Fibroblast of pulmonary artery (primary cell): ENCODE data around the gene MYOC.

Source experiments
- DNase-seq: peaks from one replicate; pipeline ENCODE4 v3.0.0-alpha.2; 2010; ENCODE audit warnings: low read depth
- H3K4me3 ChIP-seq: replicated peaks from 2 replicates; pipeline ENCODE4 v1.5.1; 2011; ENCODE audit warnings: low read depth, mild to moderate bottlenecking, control low read depth, low read length, moderate library complexity
- TF ChIP-seq, protein P1 (sequence below): IDR thresholded peaks from 2 replicates; pipeline ENCODE4 v1.5.1; 2011; ENCODE audit warnings: mild to moderate bottlenecking, control low read depth, low read length, inconsistent platforms; ENCODE audit errors: missing control alignments

The MYOC gene

DNA sequence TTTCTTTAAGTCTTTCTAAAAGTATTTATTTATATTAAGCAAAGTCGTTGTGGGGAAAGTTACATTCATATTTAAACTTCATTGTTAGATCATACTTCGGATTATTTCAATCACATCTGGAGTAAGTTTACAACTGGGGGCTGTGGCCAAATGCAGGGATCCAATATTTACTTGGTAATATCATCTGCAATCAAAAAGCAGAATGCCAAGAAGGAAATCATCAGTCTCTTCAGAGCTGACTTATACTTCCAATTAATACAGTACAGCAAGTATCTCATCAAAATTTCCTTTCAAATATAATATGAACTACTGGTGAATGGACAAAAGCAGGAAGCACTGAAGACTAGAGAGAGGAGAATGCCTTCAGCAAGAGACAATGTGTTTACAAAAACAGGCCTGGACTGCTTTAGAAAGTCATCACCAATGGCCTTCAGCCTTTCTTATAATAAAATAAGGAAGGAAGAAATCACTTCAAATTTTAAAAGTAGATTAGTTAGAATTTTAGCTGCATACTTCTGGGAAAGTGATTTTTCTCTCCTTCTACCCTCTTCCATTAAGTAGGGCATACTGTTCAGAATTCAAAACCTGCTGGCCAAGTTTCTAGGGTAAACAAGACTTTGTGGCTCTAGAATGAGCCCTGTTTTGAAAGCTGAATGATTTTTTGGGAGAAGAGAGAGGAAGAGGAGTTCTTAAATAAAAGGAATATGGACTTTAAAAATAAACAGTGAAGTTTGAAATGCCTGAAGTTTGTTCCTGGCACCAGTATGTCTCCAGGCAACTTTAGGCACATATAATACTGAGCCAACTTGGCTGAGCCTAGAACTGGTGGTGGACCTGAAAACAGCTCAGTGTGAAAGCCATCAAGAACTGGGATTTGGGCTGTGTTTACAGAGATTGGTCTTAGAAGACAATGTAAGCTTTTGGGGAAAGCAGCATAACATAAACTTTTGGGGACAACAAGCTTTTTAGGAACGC is 22.2 kb upstream of the MYOC start:
- TF ChIP-seq, protein P1, sequence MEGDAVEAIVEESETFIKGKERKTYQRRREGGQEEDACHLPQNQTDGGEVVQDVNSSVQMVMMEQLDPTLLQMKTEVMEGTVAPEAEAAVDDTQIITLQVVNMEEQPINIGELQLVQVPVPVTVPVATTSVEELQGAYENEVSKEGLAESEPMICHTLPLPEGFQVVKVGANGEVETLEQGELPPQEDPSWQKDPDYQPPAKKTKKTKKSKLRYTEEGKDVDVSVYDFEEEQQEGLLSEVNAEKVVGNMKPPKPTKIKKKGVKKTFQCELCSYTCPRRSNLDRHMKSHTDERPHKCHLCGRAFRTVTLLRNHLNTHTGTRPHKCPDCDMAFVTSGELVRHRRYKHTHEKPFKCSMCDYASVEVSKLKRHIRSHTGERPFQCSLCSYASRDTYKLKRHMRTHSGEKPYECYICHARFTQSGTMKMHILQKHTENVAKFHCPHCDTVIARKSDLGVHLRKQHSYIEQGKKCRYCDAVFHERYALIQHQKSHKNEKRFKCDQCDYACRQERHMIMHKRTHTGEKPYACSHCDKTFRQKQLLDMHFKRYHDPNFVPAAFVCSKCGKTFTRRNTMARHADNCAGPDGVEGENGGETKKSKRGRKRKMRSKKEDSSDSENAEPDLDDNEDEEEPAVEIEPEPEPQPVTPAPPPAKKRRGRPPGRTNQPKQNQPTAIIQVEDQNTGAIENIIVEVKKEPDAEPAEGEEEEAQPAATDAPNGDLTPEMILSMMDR, result no peak

GRCh38 chr1:171670739-171671138 is 18.3 kb upstream of the MYOC start:
- TF ChIP-seq, protein P1, result no peak
- no peak overlapping the region for H3K4me3 ChIP-seq
- no peak for DNase-seq

More for the DNA sequence above, 22.2 kb upstream of the MYOC start:
- no peak for DNase-seq
- no peak overlapping the region for H3K4me3 ChIP-seq

DNA sequence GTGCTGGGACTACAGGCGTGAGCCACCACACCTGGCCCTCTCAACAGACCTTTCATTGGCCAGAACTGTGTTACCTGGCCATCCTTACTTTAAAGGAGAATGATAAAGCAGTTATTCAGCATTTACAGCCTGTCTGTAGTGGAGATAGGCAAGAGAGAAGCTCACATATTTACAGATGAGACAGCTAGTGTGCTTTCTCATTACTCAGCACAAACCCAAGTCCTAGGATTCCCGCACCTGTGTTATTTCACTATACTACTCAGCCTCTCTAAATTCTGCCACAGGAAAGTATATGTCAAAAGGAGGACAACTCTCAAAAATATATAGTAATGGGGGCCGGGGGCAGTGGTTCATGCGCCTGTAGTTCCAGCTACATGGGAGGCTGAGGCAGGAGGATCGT is 15.9 kb upstream of the MYOC start:
- no peak for DNase-seq
- no peak overlapping the region for H3K4me3 ChIP-seq
- TF ChIP-seq, protein P1, result no peak

GRCh38 chr1:171666114-171666769 is 13.8 kb upstream of the MYOC start:
- TF ChIP-seq, protein P1, result no peak
- H3K4me3 ChIP-seq, result no peak overlapping the region
- DNase-seq, result no peak

DNA sequence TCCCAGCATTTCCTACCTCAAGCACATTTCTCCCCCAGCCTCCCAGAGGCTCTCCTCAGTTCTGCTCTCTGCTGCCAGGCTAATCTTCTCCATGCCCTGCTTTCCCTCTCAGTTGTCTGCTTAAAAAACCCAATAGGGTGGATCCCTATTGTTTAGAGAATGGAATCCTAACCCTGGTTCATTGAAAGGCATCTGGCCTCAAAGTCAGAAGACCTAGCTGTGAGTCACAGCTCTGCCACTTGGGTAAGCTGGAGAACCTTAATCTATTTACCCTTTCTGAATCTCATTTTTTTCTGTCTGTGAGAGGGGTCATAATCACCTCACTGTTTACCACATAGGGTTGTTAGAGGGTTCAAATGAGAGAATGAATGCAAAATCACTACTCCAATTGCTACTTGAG is 12.5 kb upstream of the MYOC start:
- TF ChIP-seq, protein P1, result no peak
- peak; percentile 3 for DNase-seq
- no peak overlapping the region for H3K4me3 ChIP-seq

DNA sequence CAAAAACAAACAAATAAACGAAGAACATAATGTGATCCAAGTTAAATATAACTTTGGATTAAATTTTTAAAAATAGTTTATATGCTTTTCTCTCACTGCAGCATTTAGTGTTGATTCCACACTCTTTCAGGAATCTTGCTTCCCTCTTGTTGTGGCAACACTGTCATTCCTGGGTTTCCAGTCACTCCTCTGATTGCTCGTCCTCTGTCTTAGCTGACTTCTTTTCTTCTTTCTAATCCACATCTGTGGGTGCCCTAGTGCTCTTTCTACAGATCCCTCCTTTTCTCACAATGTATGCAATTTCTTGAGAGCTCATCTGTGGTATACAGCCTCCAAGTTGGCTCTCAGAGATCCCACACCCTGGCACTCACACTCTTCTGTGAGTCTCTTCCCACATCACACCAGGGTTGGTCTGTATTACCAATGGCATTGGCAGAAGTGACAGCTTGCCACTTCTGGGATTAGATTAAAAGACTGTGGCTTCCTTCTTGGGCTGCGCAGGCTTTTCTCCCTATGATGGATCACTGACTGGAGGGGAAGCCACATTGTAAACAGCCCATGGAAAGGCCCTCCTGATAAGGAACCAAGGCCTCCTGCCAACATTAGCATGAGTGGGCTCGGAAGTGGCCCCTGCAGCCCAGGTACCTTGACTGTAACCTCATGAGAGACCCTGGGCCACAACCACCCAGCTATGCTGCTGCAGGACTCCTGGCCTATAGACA is 11.5 kb upstream of the MYOC start:
- DNase-seq, result no peak
- TF ChIP-seq, protein P1, result no peak
- no peak overlapping the region for H3K4me3 ChIP-seq
